Measurements from ENCODE around the gene GGTA1.
"Not testable (repeated sequence)": the region's sequence is repeated elsewhere in the genome, so short reads cannot be mapped to it uniquely, and the experiment has no call there.

The GGTA1 gene

GRCh38 chr9:121499427-121500164 is at the start of gene GGTA1:
Gene GGTA1, minus strand, starts transcription at chr9:121499844. Its CDS starts 31,922 bp downstream, at chr9:121467922.
- DNase-seq (ENCODE audit: low spot score): peak; percentile 12

GRCh38 chr9:121548666-121549065 is 49.0 kb upstream of the GGTA1 start:
- DNase-seq (ENCODE audit: low spot score): no peak

- peak; percentile 92 for DNase-seq (ENCODE audit: low spot score)
Observed at GRCh38 chr9:121545875-121546423, 46.3 kb upstream of the GGTA1 start.

GRCh38 chr9:121545150-121545874 is 45.7 kb upstream of the GGTA1 start:
- no peak for DNase-seq (ENCODE audit: low spot score)

- DNase-seq (ENCODE audit: low spot score): no peak
Observed at GRCh38 chr9:121542025-121542424, 42.4 kb upstream of the GGTA1 start.

GRCh38 chr9:121541256-121541655 is 41.6 kb upstream of the GGTA1 start:
- DNase-seq (ENCODE audit: low spot score): no peak

GRCh38 chr9:121538221-121538620 is 38.6 kb upstream of the GGTA1 start:
- no peak for DNase-seq (ENCODE audit: low spot score)

GRCh38 chr9:121537283-121537682 is 37.6 kb upstream of the GGTA1 start:
- DNase-seq (ENCODE audit: low spot score): no peak

GRCh38 chr9:121532881-121533280 is 33.2 kb upstream of the GGTA1 start:
- no peak for DNase-seq (ENCODE audit: low spot score)

GRCh38 chr9:121529237-121529987 is 29.8 kb upstream of the GGTA1 start:
- peak; percentile 76 for DNase-seq (ENCODE audit: low spot score)

GRCh38 chr9:121528642-121529041 is 29.0 kb upstream of the GGTA1 start:
- no peak for DNase-seq (ENCODE audit: low spot score)

- DNase-seq (ENCODE audit: low spot score): no peak
Observed at GRCh38 chr9:121527371-121527770, 27.7 kb upstream of the GGTA1 start.

- DNase-seq (ENCODE audit: low spot score): not testable (repeated sequence)
Observed at GRCh38 chr9:121519688-121520087, 20.0 kb upstream of the GGTA1 start.

GRCh38 chr9:121518634-121519033 is 19.0 kb upstream of the GGTA1 start:
- DNase-seq (ENCODE audit: low spot score): no peak

- DNase-seq (ENCODE audit: low spot score): not testable (repeated sequence)
Observed at GRCh38 chr9:121513166-121513565, 13.5 kb upstream of the GGTA1 start.

- DNase-seq (ENCODE audit: low spot score): no peak
Observed at GRCh38 chr9:121510766-121511550, 11.3 kb upstream of the GGTA1 start.

GRCh38 chr9:121509180-121509579 is 9.5 kb upstream of the GGTA1 start:
- no peak for DNase-seq (ENCODE audit: low spot score)

- no peak for DNase-seq (ENCODE audit: low spot score)
Observed at GRCh38 chr9:121508415-121508814, 8.8 kb upstream of the GGTA1 start.

GRCh38 chr9:121505903-121506735 is 6.5 kb upstream of the GGTA1 start:
- DNase-seq (ENCODE audit: low spot score): no peak

GRCh38 chr9:121503444-121503843 is 3.8 kb upstream of the GGTA1 start:
- peak; percentile 35 for DNase-seq (ENCODE audit: low spot score)

GRCh38 chr9:121500165-121500478 is 478 bp upstream of the GGTA1 start:
- no peak for DNase-seq (ENCODE audit: low spot score)
